Upper lobe of left lung (tissue), 6 donors: Measurements from ENCODE around the gene ATAD2B. TPM values are rescaled to one million over a fixed set of nuclear protein-coding genes. Genes with fewer than 3 reads are reported as not detected.

Experiments
- ATAC-seq, 2 donors: fragments of 200-7000 bp; cut with Tn5 transposase; one replicate each; pipeline ENCODE4 v1.9.1; 2022; ENCODE audit warnings: mild to moderate bottlenecking in 2 of 2, moderate library complexity in 2 of 2; ENCODE audit not compliant: low FRiP score in 2 of 2
- DNase-seq, 2 donors: peaks; one replicate each; pipeline ENCODE4 v3.0.0-alpha.2; 2019 to 2020
- H3K27ac ChIP-seq, 4 donors: fragments of 200-600 bp; sonication (generic); one replicate each; pipeline ENCODE4 v1.5.1; 2016 to 2019
- H3K27me3 ChIP-seq, 4 donors: fragments of 200-600 bp; sonication (generic); one replicate each; pipeline ENCODE4 v1.5.1; 2017 to 2019
- H3K36me3 ChIP-seq, 4 donors: fragments of 200-600 bp; sonication (generic); one replicate each; pipeline ENCODE4 v1.5.1; 2016 to 2019
- H3K4me1 ChIP-seq, 4 donors: fragments of 200-600 bp; sonication (generic); one replicate each; pipeline ENCODE4 v1.5.1; 2018 to 2019
- H3K4me3 ChIP-seq, 4 donors: fragments of 200-600 bp; sonication (generic); one replicate each; pipeline ENCODE4 v1.5.1; 2017 to 2019; ENCODE audit warnings: mild to moderate bottlenecking in 2 of 4, moderate library complexity in 1 of 4
- H3K9me3 ChIP-seq, 4 donors: fragments of 200-600 bp; sonication (generic); one replicate each; pipeline ENCODE4 v1.5.1; 2018 to 2019
- EP300 ChIP-seq, 4 donors: sonication (generic); formaldehyde crosslinking; IDR thresholded peaks; one replicate each; pipeline ENCODE4 v1.5.1; 2017; ENCODE audit warnings: antibody characterized with exemption in 4 of 4, control low read depth in 2 of 4
- POLR2A ChIP-seq, 4 donors: fragments of 450-650 bp; IDR thresholded peaks; one replicate each; pipeline ENCODE4 v1.5.1; 2016 to 2017; ENCODE audit warnings: antibody characterized with exemption in 4 of 4, mild to moderate bottlenecking in 2 of 4
- POLR2AphosphoS5 ChIP-seq, 2 donors: sonication (generic); formaldehyde crosslinking; IDR thresholded peaks; one replicate each; pipeline ENCODE4 v1.5.1; 2017; ENCODE audit warnings: antibody characterized with exemption in 2 of 2
- WGBS, 2 donors: methylation state at CpG; one replicate each; pipeline ENCODE4 v1.1.5; 2017 to 2018; 5-methylcytosine and 5-hydroxymethylcytosine counted together
- total RNA-seq, 6 donors: library from RNA; depleted of rRNA in 4 of 6; stranded (reverse); fragments of >200 nt in 4 of 6; gene quantifications; one replicate each; pipeline versions ENCODE4 v1.1.0 to v1.2.1, GENCODE V29; 2016 to 2021
- TF ChIP-seq, protein P1 (sequence below), 6 experiments: fragments of 450-650 bp in 4 of 6; fragments of 200-600 bp in 2 of 6; sonication (generic) in 2 of 6; IDR thresholded peaks; one replicate each; pipeline ENCODE4 v1.5.1; 2016 to 2019; ENCODE audit warnings: antibody characterized with exemption in 6 of 6
- donor health status: DM: no; HTN: no; CAD: no; lungs with moderate emphysema.
- donor health status: DM: no; HTN: yes; CAD: no; lungs with severe emphysema.

Gene ATAD2B
- total RNA-seq, 6 donors from 2014 or later = 17.8 to 51.3 (median 25.3) TPM

DNA sequence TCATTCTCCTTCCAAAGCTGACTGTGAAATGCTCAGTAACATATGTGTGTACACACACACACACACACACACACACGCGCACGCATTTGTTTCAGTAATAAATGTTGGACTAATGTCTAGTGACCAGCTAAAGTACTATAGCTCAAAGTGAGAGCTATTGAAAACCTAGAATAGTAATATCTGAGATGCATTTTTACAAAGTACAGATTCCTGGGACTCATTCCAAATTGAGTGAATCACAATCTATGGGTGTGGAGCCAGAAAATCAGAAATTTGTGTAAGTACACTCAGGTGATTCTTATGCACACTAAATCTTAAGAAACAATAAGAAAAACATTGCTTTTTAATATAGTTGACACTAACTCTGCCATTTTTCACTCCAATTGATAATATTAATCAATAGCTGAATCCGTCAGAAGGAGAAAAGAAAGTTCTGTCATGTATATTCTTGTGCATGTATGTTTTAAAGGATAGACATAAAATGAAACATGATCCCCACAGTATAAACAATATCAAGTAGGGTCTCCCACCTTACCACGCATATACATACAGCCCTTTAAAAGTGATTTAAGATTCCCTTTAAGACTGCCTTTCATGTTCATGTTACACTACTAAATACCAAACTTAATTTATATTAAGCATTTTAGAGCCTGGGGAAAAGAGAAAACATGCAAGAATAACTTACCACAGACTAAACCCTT is 123.5 kb downstream of the ATAD2B start:
- ATAC-seq (peak in 1 of 2 donors; percentile 41), DNase-seq (no peak)
- peaks cover 0 to 10% (median 7%) of the 10 kb centered on the region in 4 donors for H3K4me1 ChIP-seq
- no peaks in the 10 kb centered on the region for H3K9me3 ChIP-seq
- TF ChIP-seq POLR2A (IDR thresholded peaks at IDR 0.05) = no peak
- no peak for TF ChIP-seq EP300 (IDR thresholded peaks at IDR 0.05)
- no peak for TF ChIP-seq POLR2AphosphoS5 (IDR thresholded peaks at IDR 0.05)
- TF ChIP-seq, protein P1, sequence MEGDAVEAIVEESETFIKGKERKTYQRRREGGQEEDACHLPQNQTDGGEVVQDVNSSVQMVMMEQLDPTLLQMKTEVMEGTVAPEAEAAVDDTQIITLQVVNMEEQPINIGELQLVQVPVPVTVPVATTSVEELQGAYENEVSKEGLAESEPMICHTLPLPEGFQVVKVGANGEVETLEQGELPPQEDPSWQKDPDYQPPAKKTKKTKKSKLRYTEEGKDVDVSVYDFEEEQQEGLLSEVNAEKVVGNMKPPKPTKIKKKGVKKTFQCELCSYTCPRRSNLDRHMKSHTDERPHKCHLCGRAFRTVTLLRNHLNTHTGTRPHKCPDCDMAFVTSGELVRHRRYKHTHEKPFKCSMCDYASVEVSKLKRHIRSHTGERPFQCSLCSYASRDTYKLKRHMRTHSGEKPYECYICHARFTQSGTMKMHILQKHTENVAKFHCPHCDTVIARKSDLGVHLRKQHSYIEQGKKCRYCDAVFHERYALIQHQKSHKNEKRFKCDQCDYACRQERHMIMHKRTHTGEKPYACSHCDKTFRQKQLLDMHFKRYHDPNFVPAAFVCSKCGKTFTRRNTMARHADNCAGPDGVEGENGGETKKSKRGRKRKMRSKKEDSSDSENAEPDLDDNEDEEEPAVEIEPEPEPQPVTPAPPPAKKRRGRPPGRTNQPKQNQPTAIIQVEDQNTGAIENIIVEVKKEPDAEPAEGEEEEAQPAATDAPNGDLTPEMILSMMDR (IDR thresholded peaks at IDR 0.05) = no peak
- no peaks in the 10 kb centered on the region for H3K27me3 ChIP-seq
- H3K4me3 ChIP-seq = no peak overlapping the region
- H3K27ac ChIP-seq = peak overlapping the region in 2 of 4 donors; percentile 34 to 49
- WGBS, 2 donors = 79 to 87% methylated on average over 5 of the region's 5 CpGs
- peaks cover 0 to 6% (median 0%) of the 10 kb centered on the region in 4 donors for H3K36me3 ChIP-seq

DNA sequence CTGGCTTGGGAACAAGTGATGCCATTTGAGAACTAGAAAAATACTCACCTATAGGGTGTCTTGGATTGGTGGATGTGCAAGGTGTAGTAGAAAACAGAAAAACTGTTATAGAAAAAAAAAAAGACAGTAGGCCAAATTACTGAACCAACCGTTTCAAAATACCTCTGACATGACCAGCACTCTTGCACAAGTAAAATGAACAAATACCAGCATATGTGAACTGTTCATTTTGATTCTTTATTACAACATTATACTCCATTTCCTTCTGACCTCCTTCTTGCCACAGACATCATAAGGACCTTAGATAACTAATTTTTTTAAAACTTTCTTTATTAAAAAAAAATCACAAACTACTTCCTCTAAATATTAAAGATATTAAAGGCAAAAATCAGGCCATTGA is 125.5 kb downstream of the ATAD2B start:
- WGBS, 2 donors = 35 to 45% methylated on average over 1 of the region's 1 CpG
- ATAC-seq (no peak), DNase-seq (no peak)
- Histone ChIP-seq H3K9me3 (no peaks in the 10 kb centered on the region), H3K4me3 (no peak overlapping the region), H3K27me3 (no peaks in the 10 kb centered on the region), H3K27ac (no peak overlapping the region), H3K4me1 (peaks cover 0 to 10% (median 7%) of the 10 kb centered on the region in 4 donors), H3K36me3 (peaks cover 0 to 5% (median 0%) of the 10 kb centered on the region in 4 donors)
- TF ChIP-seq EP300 (IDR thresholded peaks at IDR 0.05) (no peak), POLR2AphosphoS5 (IDR thresholded peaks at IDR 0.05) (no peak), POLR2A (IDR thresholded peaks at IDR 0.05) (no peak)
- TF ChIP-seq, protein P1 (IDR thresholded peaks at IDR 0.05) = no peak

DNA sequence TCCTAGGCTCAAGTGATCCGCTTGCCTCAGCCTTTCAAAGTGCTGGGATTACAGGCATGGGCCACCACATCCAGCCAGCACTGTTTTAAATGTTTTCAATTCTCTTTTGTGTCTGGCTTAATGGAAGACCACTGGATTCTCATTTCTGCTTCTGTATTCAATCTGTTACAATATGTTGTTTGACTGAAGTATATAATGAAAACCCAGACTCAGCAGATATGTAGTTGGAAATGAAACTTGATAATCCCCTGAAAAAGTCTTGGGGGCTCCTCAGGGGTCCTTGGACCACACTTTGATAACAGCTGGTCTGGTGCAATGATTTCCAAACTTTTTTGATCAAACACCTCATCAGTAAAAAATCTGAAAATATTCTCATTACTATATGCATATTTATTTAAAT is 132.7 kb downstream of the ATAD2B start:
- Histone ChIP-seq H3K27me3 (no peaks in the 10 kb centered on the region), H3K9me3 (no peaks in the 10 kb centered on the region), H3K36me3 (peaks cover 0 to 5% (median 0%) of the 10 kb centered on the region in 4 donors), H3K27ac (no peak overlapping the region), H3K4me3 (no peak overlapping the region), H3K4me1 (peaks cover 0 to 5% (median 0%) of the 10 kb centered on the region in 4 donors)
- TF ChIP-seq POLR2A (IDR thresholded peaks at IDR 0.05) (no peak), POLR2AphosphoS5 (IDR thresholded peaks at IDR 0.05) (no peak), EP300 (IDR thresholded peaks at IDR 0.05) (no peak)
- TF ChIP-seq, protein P1 (IDR thresholded peaks at IDR 0.05) = no peak
- ATAC-seq (no peak), DNase-seq (no peak)
- 83 to 100% methylated on average over 1 of the region's 1 CpG for WGBS, 2 donors

DNA sequence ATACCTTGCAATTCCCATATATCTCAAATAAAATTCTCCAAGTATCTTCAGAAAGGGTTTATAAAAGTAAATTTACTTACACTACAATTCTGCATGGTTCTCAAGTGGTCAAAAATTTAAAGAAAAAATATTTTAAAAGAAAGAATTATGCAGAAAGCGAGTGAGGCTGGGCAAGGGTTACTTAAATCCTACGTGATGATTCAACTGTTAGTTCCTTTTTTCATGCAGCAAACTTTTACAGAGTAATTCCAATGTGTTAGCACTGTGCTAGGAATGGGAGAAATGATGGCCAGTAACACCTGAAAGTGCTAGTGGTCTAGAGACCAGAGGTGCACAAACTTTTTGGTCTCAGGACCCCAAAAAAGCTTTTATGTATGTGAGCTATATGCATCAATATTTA is 133.4 kb downstream of the ATAD2B start:
- DNase-seq (no peak), ATAC-seq (no peak)
- H3K27ac ChIP-seq = no peak overlapping the region
- H3K4me1 ChIP-seq = peaks cover 0 to 5% (median 0%) of the 10 kb centered on the region in 4 donors
- TF ChIP-seq POLR2A (IDR thresholded peaks at IDR 0.05) = no peak
- no peak for TF ChIP-seq EP300 (IDR thresholded peaks at IDR 0.05)
- TF ChIP-seq POLR2AphosphoS5 (IDR thresholded peaks at IDR 0.05) = no peak
- TF ChIP-seq, protein P1 (IDR thresholded peaks at IDR 0.05) = no peak
- no peaks in the 10 kb centered on the region for H3K9me3 ChIP-seq
- H3K27me3 ChIP-seq = no peaks in the 10 kb centered on the region
- WGBS, 2 donors = 67 to 84% methylated on average over 2 of the region's 2 CpGs
- H3K36me3 ChIP-seq = peaks cover 0 to 7% (median 0%) of the 10 kb centered on the region in 4 donors
- H3K4me3 ChIP-seq = no peak overlapping the region

DNA sequence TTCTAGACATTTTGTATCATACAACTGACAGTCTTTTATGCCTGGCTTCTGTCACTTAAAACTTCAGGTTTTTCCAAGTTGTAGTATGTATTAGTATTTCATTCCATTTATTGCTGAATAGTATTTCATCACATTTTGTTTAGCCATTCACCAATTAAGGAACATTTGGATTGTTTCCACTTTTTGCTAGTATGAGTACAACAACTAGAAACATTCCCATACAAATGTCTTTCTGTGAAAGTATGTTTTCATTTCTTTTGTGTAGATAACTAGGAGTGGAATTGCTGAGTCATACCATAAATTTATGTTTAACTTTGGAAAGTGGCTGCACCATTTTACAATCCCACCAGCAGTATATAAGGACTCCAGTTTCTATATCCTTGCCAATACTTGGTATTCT is 135.9 kb downstream of the ATAD2B start:
- Histone ChIP-seq H3K27ac (no peak overlapping the region), H3K4me1 (peaks cover 0 to 5% (median 0%) of the 10 kb centered on the region in 4 donors), H3K9me3 (no peaks in the 10 kb centered on the region), H3K27me3 (no peaks in the 10 kb centered on the region), H3K36me3 (peaks cover 0 to 13% (median 2%) of the 10 kb centered on the region in 4 donors), H3K4me3 (no peak overlapping the region)
- ATAC-seq (no peak), DNase-seq (no peak)
- TF ChIP-seq, protein P1 (IDR thresholded peaks at IDR 0.05) = no peak
- no peak for TF ChIP-seq EP300 (IDR thresholded peaks at IDR 0.05)
